Measurements from ENCODE around the gene HEXB. TPM values are rescaled to one million over a fixed set of nuclear protein-coding genes. Genes with fewer than 3 reads are reported as not detected.

HEXB gene
- total and polyA plus RNA-seq, 9 donors: 63.5 to 159 (median 88.6) TPM

DNA sequence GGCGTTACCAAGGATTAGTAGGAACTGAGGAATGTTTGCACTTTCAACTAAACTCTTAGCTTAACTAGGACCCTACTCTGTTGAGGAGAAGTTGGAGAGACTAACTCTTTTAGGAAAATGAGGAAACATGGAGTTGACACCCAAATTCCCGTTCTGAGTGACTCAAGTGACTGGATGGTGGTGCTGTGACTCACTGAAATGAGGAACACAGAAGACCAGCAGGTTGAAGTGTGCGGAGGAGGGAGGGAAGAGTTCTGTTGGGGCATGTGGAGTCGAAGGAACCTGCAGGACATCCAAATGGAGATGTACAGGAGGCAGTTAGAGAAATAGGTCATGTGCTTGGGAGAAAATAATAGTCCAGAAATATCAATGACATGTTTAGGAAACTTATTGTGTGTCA, 8.2 kb downstream of the HEXB start:
- no peak for TF ChIP-seq POLR2A (IDR thresholded peaks at IDR 0.05)
- TF ChIP-seq, protein P1, sequence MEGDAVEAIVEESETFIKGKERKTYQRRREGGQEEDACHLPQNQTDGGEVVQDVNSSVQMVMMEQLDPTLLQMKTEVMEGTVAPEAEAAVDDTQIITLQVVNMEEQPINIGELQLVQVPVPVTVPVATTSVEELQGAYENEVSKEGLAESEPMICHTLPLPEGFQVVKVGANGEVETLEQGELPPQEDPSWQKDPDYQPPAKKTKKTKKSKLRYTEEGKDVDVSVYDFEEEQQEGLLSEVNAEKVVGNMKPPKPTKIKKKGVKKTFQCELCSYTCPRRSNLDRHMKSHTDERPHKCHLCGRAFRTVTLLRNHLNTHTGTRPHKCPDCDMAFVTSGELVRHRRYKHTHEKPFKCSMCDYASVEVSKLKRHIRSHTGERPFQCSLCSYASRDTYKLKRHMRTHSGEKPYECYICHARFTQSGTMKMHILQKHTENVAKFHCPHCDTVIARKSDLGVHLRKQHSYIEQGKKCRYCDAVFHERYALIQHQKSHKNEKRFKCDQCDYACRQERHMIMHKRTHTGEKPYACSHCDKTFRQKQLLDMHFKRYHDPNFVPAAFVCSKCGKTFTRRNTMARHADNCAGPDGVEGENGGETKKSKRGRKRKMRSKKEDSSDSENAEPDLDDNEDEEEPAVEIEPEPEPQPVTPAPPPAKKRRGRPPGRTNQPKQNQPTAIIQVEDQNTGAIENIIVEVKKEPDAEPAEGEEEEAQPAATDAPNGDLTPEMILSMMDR (IDR thresholded peaks at IDR 0.05): no peak
- TF ChIP-seq EP300 (IDR thresholded peaks at IDR 0.05): no peak
- Histone ChIP-seq H3K9me3 (no peaks in the 10 kb centered on the region), H3K4me1 (ENCODE audit: insufficient read depth) (no peaks in the 10 kb centered on the region), H3K27me3 (no peaks in the 10 kb centered on the region), H3K27ac (no peak overlapping the region), H3K36me3 (no peaks in the 10 kb centered on the region), H3K4me3 (no peak overlapping the region)
- intact Hi-C loops (cut with DNase I): no loop called here
- 90 to 93% (median 92%) methylated on average over 4 of the region's 4 CpGs for WGBS, 3 donors
- DNase-seq: no peak

DNA sequence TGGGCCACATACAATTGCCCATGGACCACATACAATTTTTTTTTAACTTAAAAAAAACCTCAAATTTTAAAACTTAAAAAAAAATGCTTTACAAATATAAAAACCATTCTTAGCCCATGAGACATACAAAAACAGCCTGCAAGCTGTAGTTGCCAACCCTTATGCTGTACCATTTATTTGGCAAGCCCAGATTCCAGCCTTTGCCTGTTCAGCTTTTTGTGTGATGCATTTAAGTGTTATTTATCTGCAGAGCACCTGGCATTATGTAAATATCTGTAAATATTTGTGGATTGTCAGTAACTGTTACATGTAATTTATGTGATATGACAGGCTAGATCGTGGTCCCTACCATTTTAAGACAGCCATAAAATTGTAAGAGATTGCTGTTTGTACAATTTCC, 32.6 kb downstream of the HEXB start:
- H3K4me1 ChIP-seq (ENCODE audit: insufficient read depth): no peaks in the 10 kb centered on the region
- no peak overlapping the region for H3K4me3 ChIP-seq
- no peak for DNase-seq
- intact Hi-C loops (cut with DNase I): no loop called here
- H3K9me3 ChIP-seq: no peaks in the 10 kb centered on the region
- TF ChIP-seq EP300 (IDR thresholded peaks at IDR 0.05) (no peak), POLR2A (IDR thresholded peaks at IDR 0.05) (no peak)
- TF ChIP-seq, protein P1 (IDR thresholded peaks at IDR 0.05): no peak
- 52 to 67% (median 58%) methylated on average over 1 of the region's 1 CpG for WGBS, 3 donors
- H3K36me3 ChIP-seq: no peaks in the 10 kb centered on the region
- H3K27ac ChIP-seq: no peak overlapping the region
- H3K27me3 ChIP-seq: no peaks in the 10 kb centered on the region

DNA sequence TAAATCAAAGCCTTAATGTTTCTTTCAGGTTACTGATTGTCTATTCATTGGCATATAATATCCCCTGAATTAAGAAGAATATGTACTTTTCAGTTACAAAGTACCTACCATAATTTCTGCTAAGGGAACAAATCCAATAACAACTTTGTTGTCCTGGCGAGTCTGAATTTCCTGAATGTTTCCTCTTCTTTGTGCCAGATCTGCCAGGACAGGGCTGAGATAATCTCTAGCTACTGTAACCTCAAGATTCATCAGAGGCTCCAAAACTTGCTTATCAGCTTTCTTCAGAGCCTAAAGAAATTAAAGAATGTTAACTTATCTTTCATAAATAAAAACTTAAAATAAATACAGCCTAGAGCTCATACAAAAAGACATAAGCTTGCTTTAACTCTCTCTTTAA, 37.2 kb downstream of the HEXB start:
- H3K27ac ChIP-seq: no peak overlapping the region
- no peaks in the 10 kb centered on the region for H3K9me3 ChIP-seq
- WGBS, 3 donors: 35 to 58% (median 40%) methylated on average over 1 of the region's 1 CpG
- intact Hi-C loops (cut with DNase I): no loop called here
- H3K27me3 ChIP-seq: no peaks in the 10 kb centered on the region
- no peaks in the 10 kb centered on the region for H3K36me3 ChIP-seq
- H3K4me3 ChIP-seq: no peak overlapping the region
- H3K4me1 ChIP-seq (ENCODE audit: insufficient read depth): no peaks in the 10 kb centered on the region
- DNase-seq: no peak
- TF ChIP-seq EP300 (IDR thresholded peaks at IDR 0.05) (no peak), POLR2A (IDR thresholded peaks at IDR 0.05) (no peak)
- TF ChIP-seq, protein P1 (IDR thresholded peaks at IDR 0.05): no peak

DNA sequence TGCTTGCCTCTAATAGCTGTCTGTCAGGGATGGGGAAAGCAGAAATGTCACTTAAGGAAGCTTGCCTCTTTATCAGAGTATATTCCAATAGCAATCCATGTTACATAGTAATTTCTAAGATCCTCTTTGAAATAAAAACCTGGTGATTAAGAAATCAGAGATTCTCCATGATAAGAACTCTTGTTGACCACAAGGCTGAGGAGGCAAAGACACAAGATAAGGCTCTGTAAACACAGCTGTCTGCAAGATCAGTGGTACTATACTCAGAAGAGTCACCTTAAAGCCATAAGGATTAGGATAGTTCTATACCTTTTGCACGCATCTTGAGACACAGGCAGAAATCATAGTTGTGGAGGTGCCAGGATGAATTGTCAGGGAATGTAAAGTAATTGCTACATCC, 40.3 kb downstream of the HEXB start:
- no peaks in the 10 kb centered on the region for H3K4me1 ChIP-seq (ENCODE audit: insufficient read depth)
- TF ChIP-seq POLR2A (IDR thresholded peaks at IDR 0.05): no peak
- TF ChIP-seq, protein P1 (IDR thresholded peaks at IDR 0.05): no peak
- no peak for TF ChIP-seq EP300 (IDR thresholded peaks at IDR 0.05)
- H3K27ac ChIP-seq: no peak overlapping the region
- no peaks in the 10 kb centered on the region for H3K9me3 ChIP-seq
- H3K4me3 ChIP-seq: no peak overlapping the region
- H3K36me3 ChIP-seq: no peaks in the 10 kb centered on the region
- intact Hi-C loops (cut with DNase I): no loop called here
- no peak for DNase-seq
- WGBS, 3 donors: 94 to 98% (median 94%) methylated on average over 1 of the region's 1 CpG
- no peaks in the 10 kb centered on the region for H3K27me3 ChIP-seq

DNA sequence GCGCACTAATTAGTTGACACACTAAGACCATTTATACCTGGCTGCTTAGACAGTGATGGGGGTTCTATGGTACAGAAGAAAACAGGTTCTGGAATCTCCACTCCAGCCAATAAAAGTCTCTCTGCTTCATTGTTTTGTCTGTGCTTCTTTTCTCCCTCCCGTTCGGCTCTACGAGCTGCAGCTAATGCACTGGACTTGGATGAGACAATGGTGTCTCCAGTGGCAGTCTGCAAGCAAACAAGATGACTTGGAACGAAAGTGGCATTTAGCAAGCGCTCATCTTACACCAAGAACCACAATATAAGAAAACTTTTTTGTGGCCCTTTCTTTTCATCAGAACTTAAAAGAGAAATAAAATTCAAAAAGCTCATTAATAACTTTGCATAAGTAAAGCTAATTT, 51.7 kb downstream of the HEXB start:
- no peak overlapping the region for H3K27ac ChIP-seq
- no peaks in the 10 kb centered on the region for H3K4me1 ChIP-seq (ENCODE audit: insufficient read depth)
- TF ChIP-seq EP300 (IDR thresholded peaks at IDR 0.05) (no peak), POLR2A (IDR thresholded peaks at IDR 0.05) (no peak)
- TF ChIP-seq, protein P1 (IDR thresholded peaks at IDR 0.05): no peak
- no peaks in the 10 kb centered on the region for H3K36me3 ChIP-seq
- no peak overlapping the region for H3K4me3 ChIP-seq
- intact Hi-C loops (cut with DNase I): no loop called here
- H3K9me3 ChIP-seq: no peaks in the 10 kb centered on the region
- no peak for DNase-seq
- WGBS, 3 donors: 80 to 85% (median 84%) methylated on average over 6 of the region's 6 CpGs
- no peaks in the 10 kb centered on the region for H3K27me3 ChIP-seq

Measured in ovary (tissue), 9 donors.